ENCODE results near the gene SPTAN1.

Gene SPTAN1

GRCh38 chr9:128627127-128627715 is 74.8 kb downstream of the SPTAN1 start:
- no peak for TF ChIP-seq CTCF (IDR thresholded peaks at IDR 0.05; ENCODE audit: insufficient read depth, low read length, poor library complexity, severe bottlenecking)
- DNase-seq (ENCODE audit: extremely low read depth, insufficient read length): no peak
- Histone ChIP-seq H3K36me3 (ENCODE audit: control insufficient read depth, insufficient read depth, low read length) (peaks cover 44% of the 10 kb centered on the region), H3K27me3 (replicated peaks; ENCODE audit: control insufficient read depth, insufficient read depth, low read length) (no peaks in the 10 kb centered on the region), H3K4me3 (replicated peaks; ENCODE audit: low read depth, low read length) (no peak overlapping the region)

- TF ChIP-seq CTCF (IDR thresholded peaks at IDR 0.05; ENCODE audit: insufficient read depth, low read length, poor library complexity, severe bottlenecking): no peak
- H3K4me3 ChIP-seq (replicated peaks; ENCODE audit: low read depth, low read length): no peak overlapping the region
- no peak for DNase-seq (ENCODE audit: extremely low read depth, insufficient read length)
- H3K36me3 ChIP-seq (ENCODE audit: control insufficient read depth, insufficient read depth, low read length): peaks cover 49% of the 10 kb centered on the region
- H3K27me3 ChIP-seq (replicated peaks; ENCODE audit: control insufficient read depth, insufficient read depth, low read length): no peaks in the 10 kb centered on the region
Observed at GRCh38 chr9:128627906-128628305, 75.5 kb downstream of the SPTAN1 start.

- H3K4me3 ChIP-seq (replicated peaks; ENCODE audit: low read depth, low read length): no peak overlapping the region
- DNase-seq (ENCODE audit: extremely low read depth, insufficient read length): no peak
- H3K36me3 ChIP-seq (ENCODE audit: control insufficient read depth, insufficient read depth, low read length): peaks cover 54% of the 10 kb centered on the region
- no peaks in the 10 kb centered on the region for H3K27me3 ChIP-seq (replicated peaks; ENCODE audit: control insufficient read depth, insufficient read depth, low read length)
- no peak for TF ChIP-seq CTCF (IDR thresholded peaks at IDR 0.05; ENCODE audit: insufficient read depth, low read length, poor library complexity, severe bottlenecking)
Observed at GRCh38 chr9:128628471-128629048, 76.2 kb downstream of the SPTAN1 start.

- no peak for TF ChIP-seq CTCF (IDR thresholded peaks at IDR 0.05; ENCODE audit: insufficient read depth, low read length, poor library complexity, severe bottlenecking)
- no peaks in the 10 kb centered on the region for H3K27me3 ChIP-seq (replicated peaks; ENCODE audit: control insufficient read depth, insufficient read depth, low read length)
- no peak for DNase-seq (ENCODE audit: extremely low read depth, insufficient read length)
- H3K36me3 ChIP-seq (ENCODE audit: control insufficient read depth, insufficient read depth, low read length): peaks cover 55% of the 10 kb centered on the region
- H3K4me3 ChIP-seq (replicated peaks; ENCODE audit: low read depth, low read length): no peak overlapping the region
Observed at GRCh38 chr9:128629136-128629535, 76.7 kb downstream of the SPTAN1 start.

GRCh38 chr9:128629852-128630545 is 77.6 kb downstream of the SPTAN1 start:
- TF ChIP-seq CTCF (IDR thresholded peaks at IDR 0.05; ENCODE audit: insufficient read depth, low read length, poor library complexity, severe bottlenecking): no peak
- H3K36me3 ChIP-seq (ENCODE audit: control insufficient read depth, insufficient read depth, low read length): peaks cover 58% of the 10 kb centered on the region
- no peak overlapping the region for H3K4me3 ChIP-seq (replicated peaks; ENCODE audit: low read depth, low read length)
- no peak for DNase-seq (ENCODE audit: extremely low read depth, insufficient read length)
- no peaks in the 10 kb centered on the region for H3K27me3 ChIP-seq (replicated peaks; ENCODE audit: control insufficient read depth, insufficient read depth, low read length)

Measured in GM06990 (cell line).